D721Med (cell line): ENCODE measurements around the gene ASCL4.

Experiments
- DNase-seq: peaks from one replicate; pipeline ENCODE4 v3.0.0; 2011; ENCODE audit warnings: low spot score; ENCODE audit not compliant: insufficient read length
- FAIRE-seq: peaks from 2 replicates; lab custom pipeline; 2011; peaks lifted over from hg19 to GRCh38; lab: Jason Lieb, UNC
- CTCF ChIP-seq: IDR thresholded peaks from 2 replicates; pipeline ENCODE4 v1.5.1; 2012; ENCODE audit warnings: mild to moderate bottlenecking, control low read depth; ENCODE audit not compliant: insufficient read depth; ENCODE audit errors: missing control alignments

Gene ASCL4

DNA sequence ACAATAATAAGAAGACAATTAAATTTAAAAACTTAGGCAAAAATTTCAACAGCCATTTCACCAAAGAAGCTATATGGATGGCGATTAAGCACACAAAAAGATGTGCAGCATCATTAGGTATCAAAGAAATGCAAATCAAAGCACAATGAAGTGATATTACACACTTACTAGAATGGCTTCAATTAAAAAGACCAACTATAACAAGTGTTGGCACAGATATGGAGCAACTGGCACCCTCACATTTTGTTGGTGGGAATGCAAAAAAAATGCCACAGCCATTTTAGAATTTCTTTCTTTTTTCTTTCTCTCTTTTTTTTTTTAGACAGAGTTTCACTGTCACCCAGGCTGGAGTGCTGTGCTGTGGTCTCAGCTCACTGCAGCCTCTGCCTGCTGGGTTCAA lies 11.6 kb upstream of the ASCL4 start:
- FAIRE-seq: no peak
- no peak for DNase-seq
- no peak for TF ChIP-seq CTCF

- FAIRE-seq: no peak
Measured at GRCh38 chr12:107764626-107765025, 9.9 kb upstream of the ASCL4 start.

GRCh38 chr12:107765316-107765715 lies 9.2 kb upstream of the ASCL4 start:
- DNase-seq: no peak
- no peak for TF ChIP-seq CTCF
- FAIRE-seq: no peak

More at GRCh38 chr12:107764626-107765025, 9.9 kb upstream of the ASCL4 start:
- TF ChIP-seq CTCF: no peak
- DNase-seq: no peak

DNA sequence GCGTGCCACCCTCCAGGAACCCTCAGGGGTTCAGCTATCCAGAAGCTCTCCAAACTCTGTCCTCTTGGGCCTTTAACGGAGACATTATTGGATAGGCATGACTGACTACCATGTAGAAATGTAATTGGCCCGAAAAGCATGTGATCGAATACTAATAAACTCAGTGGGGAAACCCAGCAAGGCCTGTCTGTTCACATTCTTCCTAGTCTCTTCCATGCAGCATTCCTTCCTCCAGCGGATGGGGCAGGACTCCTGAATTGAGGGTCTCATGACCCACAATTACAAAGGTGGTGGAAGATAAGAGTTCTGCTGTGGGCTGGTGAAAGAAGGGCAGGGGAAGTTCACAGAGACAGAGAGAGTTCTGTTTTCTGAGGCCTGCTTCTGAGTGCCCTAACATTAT lies 7.0 kb upstream of the ASCL4 start:
- no peak for DNase-seq
- FAIRE-seq: no peak
- TF ChIP-seq CTCF: no peak

DNA sequence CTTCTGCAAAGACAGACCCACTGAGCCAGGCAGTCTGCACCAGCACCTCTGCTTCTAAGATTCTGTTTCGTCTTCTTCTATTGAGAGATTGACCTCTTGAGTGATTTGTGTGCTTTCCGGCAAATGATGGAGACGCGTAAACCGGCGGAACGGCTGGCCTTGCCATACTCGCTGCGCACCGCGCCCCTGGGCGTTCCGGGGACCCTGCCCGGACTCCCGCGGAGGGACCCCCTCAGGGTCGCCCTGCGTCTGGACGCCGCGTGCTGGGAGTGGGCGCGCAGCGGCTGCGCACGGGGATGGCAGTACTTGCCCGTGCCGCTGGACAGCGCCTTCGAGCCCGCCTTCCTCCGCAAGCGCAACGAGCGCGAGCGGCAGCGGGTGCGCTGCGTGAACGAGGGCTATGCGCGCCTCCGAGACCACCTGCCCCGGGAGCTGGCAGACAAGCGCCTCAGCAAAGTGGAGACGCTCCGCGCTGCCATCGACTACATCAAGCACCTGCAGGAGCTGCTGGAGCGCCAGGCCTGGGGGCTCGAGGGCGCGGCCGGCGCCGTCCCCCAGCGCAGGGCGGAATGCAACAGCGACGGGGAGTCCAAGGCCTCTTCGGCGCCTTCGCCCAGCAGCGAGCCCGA lies 703 bp downstream of the ASCL4 start:
- FAIRE-seq (no peak), DNase-seq (no peak)
- TF ChIP-seq CTCF: no peak

- no peak for TF ChIP-seq CTCF
- DNase-seq (no peak), FAIRE-seq (no peak)
Measured at GRCh38 chr12:107776171-107776570, 1.7 kb downstream of the ASCL4 start.

DNA sequence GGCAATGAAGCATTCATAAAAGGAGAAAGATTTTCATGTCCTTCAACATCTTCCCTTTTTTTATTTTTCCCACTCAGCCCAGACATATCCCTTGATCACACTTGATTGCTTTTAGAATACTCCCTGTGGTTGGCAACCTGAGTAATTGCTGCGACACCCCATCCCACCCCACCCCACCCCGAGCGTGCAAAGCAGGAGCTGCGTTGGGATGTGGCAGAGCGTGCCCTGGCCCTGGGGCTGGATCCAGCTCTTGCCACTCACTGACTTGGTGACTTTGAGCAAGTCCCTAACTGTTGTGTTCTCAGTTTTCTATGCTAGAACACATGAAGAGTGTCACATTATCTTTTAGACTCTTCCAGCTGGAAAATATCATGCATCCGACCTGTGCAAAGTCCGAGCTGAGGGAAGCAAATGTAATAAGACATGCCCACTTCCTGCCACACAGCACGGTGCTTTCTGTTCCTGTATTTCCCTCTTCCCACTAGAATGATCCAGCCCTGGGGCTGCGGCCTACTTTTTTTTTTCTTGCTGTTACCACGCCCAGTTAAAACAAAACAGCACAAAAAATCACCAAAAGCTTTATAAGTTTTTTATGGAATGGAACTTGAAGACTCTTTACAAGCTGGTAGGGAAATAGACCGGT lies 4.0 kb downstream of the ASCL4 start:
- DNase-seq: no peak
- FAIRE-seq: no peak
- no peak for TF ChIP-seq CTCF
